ENCODE results near the gene STX7.

GRCh38 chr6:132496519-132497180 lies 16.3 kb downstream of the STX7 start:
- TF ChIP-seq EZH2 (IDR thresholded peaks at IDR 0.05) = no peak
- TF ChIP-seq CTCF (IDR thresholded peaks at IDR 0.05) = no peak

Data from neural progenitor cell (in vitro differentiated cells).